ENCODE data around the gene PRRG3. TPM values are rescaled to one million over a fixed set of nuclear protein-coding genes. Genes with fewer than 3 reads are reported as not detected.

Gene PRRG3
- total and polyA plus RNA-seq, 9 of the 15 experiments (the other 6 are each of a cell fraction or from before 2014, with no cell fraction given) = not detected

- no peak for TF ChIP-seq ARHGAP35 (IDR thresholded peaks at IDR 0.05; ENCODE audit: partially characterized antibody)
- TF ChIP-seq ARID4B (CRISPR knock-in tag; IDR thresholded peaks at IDR 0.05) = no peak
- no peak for TF ChIP-seq ELK1 (CRISPR knock-in tag; IDR thresholded peaks at IDR 0.05)
- no peak for TF ChIP-seq NFIC (IDR thresholded peaks at IDR 0.05)
- TF ChIP-seq ZNF766 (CRISPR knock-in tag; conservative IDR thresholded peaks at IDR 0.05) = no peak
Observed at GRCh38 chrX:151726751-151727150, 31.5 kb downstream of the PRRG3 start (continued).

- H3K9me3 ChIP-seq (replicated peaks; ENCODE audit: control insufficient read depth, insufficient read depth, low read depth, low read length) = no peaks in the 10 kb centered on the region
- peaks cover 0 to 5% of the 10 kb centered on the region in 2 experiments; a peak in 2 of 5 replicates for H3K4me1 ChIP-seq (replicated peaks in 1 of 2; ENCODE audit: control insufficient read depth in 2 of 2, insufficient read depth in 2 of 2, low read length in 2 of 2)
- no TSS peak for BruUV-seq (replicated peaks)
- no peak overlapping the region for H2AFZ ChIP-seq (ENCODE audit: low read depth, low read length)
- FAIRE-seq (no peak), DNase-seq (ENCODE audit: extremely low read depth in 1 of 4, low spot score in 3 of 4) (no peak), ATAC-seq (no peak)
- POLR2A ChIA-PET = interaction anchor here (0.8 to 1.5 kb wide), 3 partner anchors 9 to 18 kb away, joined by 3 to 4 read pairs (median 4); no protein-coding TSS in a partner anchor
- no peak overlapping the region for H3K27ac ChIP-seq (ENCODE audit: extremely low read depth, low read depth, low read length)
- CTCF ChIA-PET (ENCODE audit: low intra/inter-chr PET ratio) = no interaction called here
- intact Hi-C loops (cut with micrococcal nuclease) (no loop called here), in situ Hi-C loops (cut with MboI) (no loop called here)
- H3K9ac ChIP-seq (ENCODE audit: insufficient read depth in 1 of 2, low read depth in 2 of 2, low read length in 2 of 2) = no peak overlapping the region
- peaks cover 0 to 17% of the 10 kb centered on the region in 2 experiments; a peak in 2 of 5 replicates for H3K27me3 ChIP-seq (ENCODE audit: control insufficient read depth in 2 of 2, insufficient read depth in 2 of 2, low read length in 2 of 2)
- H3K79me2 ChIP-seq (ENCODE audit: control insufficient read depth, insufficient read depth, low read length) = no peaks in the 10 kb centered on the region
- TF ChIP-seq TEAD4 (IDR thresholded peaks at IDR 0.05; ENCODE audit: low read length) (no peak), TEAD4 (CRISPR knock-in tag; IDR thresholded peaks at IDR 0.05; ENCODE audit: borderline replicate concordance) (no peak), MYC (IDR thresholded peaks at IDR 0.05; ENCODE audit: low read depth, low read length) (no peak), MYC (CRISPR knock-in tag; IDR thresholded peaks at IDR 0.05; ENCODE audit: borderline replicate concordance, low read depth) (no peak), MECOM (CRISPR knock-in tag; IDR thresholded peaks at IDR 0.05) (no peak), ARID2 (IDR thresholded peaks at IDR 0.05) (no peak), DPF2 (IDR thresholded peaks at IDR 0.05) (no peak), GATAD2A (IDR thresholded peaks at IDR 0.05) (no peak), POLR2A (conservative IDR thresholded peaks at IDR 0.05) (no peak), SRSF1 (IDR thresholded peaks at IDR 0.05; ENCODE audit: low read depth, low read length) (no peak), PCBP2 (IDR thresholded peaks at IDR 0.05; ENCODE audit: low read depth, low read length, poor library complexity, severe bottlenecking) (no peak), SMARCA4 (IDR thresholded peaks at IDR 0.05) (no peak), ZNF431 (CRISPR knock-in tag; IDR thresholded peaks at IDR 0.05) (no peak)
- no CpG with 5 or more reads among the region's 4 CpGs for WGBS (ENCODE audit: insufficient coverage, low coverage, missing lambda C conversion rate)
- no peaks in the 10 kb centered on the region for H3K9me1 ChIP-seq (ENCODE audit: control insufficient read depth, insufficient read depth, low read length)
- no peak overlapping the region for H3K4me2 ChIP-seq (ENCODE audit: insufficient read depth, low read length)
- no peaks in the 10 kb centered on the region for H3K36me3 ChIP-seq (ENCODE audit: control insufficient read depth, insufficient read depth, low read length)
- no peak overlapping the region for H3K4me3 ChIP-seq
- H4K20me1 ChIP-seq (replicated peaks; ENCODE audit: control insufficient read depth, insufficient read depth, low read length) = no peaks in the 10 kb centered on the region
Observed at GRCh38 chrX:151727346-151727745, 32.1 kb downstream of the PRRG3 start.

Measured in K562 (cell line).